Right ventricle myocardium inferior (tissue), 1 donor: ENCODE measurements around the gene STARD13. TPM values are rescaled to one million over a fixed set of nuclear protein-coding genes. Genes with fewer than 3 reads are reported as not detected.
"Not testable (repeated sequence)": the region's sequence is repeated elsewhere in the genome, so short reads cannot be mapped to it uniquely, and the experiment has no call there.

Experiments used
- ATAC-seq: fragments of 200-7000 bp; cut with Tn5 transposase; one replicate; pipeline ENCODE4 v1.9.1; 2020; ENCODE audit warnings: mild to moderate bottlenecking, moderate library complexity
- DNase-seq: peaks from one replicate; pipeline ENCODE4 v3.0.0; 2021; ENCODE audit errors: missing footprints
- intact Hi-C: fragments of 100-400 bp; cut with DNase I; formaldehyde crosslinking; loops from one replicate; pipeline ENCODE4 v1.11.0; 2022
- total RNA-seq: library from RNA; stranded (reverse); fragmentation: NEBNext Ultra II Directional; extraction: Animal tissue kit (Norgen Biotek cat#: 25700); gene quantifications from one replicate; pipeline ENCODE4 v1.2.1, GENCODE V29; 2021
- donor health status: DM: no; HTN: yes; CAD: no; lungs with severe emphysema.

STARD13 gene
- total RNA-seq, 1 donor from 2014 or later: 36.4 TPM

GRCh38 chr13:33176526-33176925, 109.0 kb downstream of the STARD13 start:
- intact Hi-C loops: no loop called here
- no peak for DNase-seq
- no peak for ATAC-seq

GRCh38 chr13:33175991-33176390, 109.6 kb downstream of the STARD13 start:
- no peak for DNase-seq
- no peak for ATAC-seq
- intact Hi-C loops: no loop called here

- no peak for ATAC-seq
- DNase-seq: no peak
- intact Hi-C loops: no loop called here
Measured at GRCh38 chr13:33174931-33175330, 110.6 kb downstream of the STARD13 start.

- intact Hi-C loops: no loop called here
- DNase-seq (no peak), ATAC-seq (no peak)
Measured at GRCh38 chr13:33174491-33174890, 111.1 kb downstream of the STARD13 start.

- DNase-seq: no peak
- ATAC-seq: no peak
- intact Hi-C loops: no loop called here
Measured at GRCh38 chr13:33172911-33173310, 112.6 kb downstream of the STARD13 start.

DNA sequence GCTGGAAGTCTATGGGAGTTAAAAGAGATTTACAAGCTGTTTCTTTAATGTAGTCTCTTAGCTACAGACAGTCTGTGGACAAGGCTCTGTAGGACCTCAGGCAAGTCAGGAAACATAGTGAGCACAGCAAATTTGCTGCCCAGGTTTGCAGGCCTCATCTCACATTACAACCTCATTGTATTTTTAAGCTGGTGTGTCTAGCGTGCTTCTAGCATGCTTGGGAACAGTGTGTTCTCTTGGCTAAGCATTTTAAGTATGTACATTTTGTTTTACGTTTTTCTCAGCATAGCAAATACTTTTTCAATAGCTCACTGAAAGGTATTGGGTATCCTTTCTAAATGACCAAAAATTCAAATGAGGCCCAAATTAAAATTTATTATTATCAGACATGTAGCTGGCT, 113.2 kb downstream of the STARD13 start:
- ATAC-seq (peak; percentile 49), DNase-seq (no peak)
- intact Hi-C loops: no loop called here

DNA sequence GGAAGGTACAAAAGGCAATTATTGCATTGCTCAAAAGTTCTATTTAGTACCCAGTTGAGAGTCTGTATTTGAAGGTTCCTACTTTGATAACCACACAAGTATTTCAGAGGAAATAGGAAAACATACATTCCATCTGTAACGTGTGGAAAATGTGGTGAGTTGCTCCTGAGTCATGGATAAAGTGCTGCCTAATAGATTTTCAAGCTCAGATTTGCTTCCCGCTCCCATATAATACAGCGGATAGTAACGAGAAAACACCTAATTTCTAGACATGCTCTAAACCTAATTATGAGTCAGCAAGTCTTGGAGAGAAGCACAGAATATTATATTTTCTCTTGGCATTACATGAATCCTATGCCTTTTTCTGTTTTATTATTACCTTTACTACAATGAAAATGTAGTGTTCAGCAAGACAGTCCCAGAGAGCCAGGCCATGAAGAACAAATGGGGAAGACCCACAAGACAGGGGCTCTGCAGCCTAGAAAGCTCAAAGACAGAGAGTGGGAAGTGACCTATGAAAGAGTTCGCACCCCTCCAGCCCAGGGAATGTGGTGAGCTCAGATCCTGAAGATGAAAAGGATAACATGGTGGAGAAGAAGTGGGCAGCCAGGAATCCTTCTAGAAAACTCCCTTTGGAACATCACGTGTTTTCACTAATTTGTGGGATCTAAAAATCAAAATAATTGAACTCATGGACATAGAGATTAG, 116.1 kb downstream of the STARD13 start:
- intact Hi-C loops: no loop called here
- ATAC-seq: no peak
- DNase-seq: no peak

- DNase-seq (no peak), ATAC-seq (peak; percentile 44)
- intact Hi-C loops: no loop called here
Measured at GRCh38 chr13:33168321-33168960, 117.1 kb downstream of the STARD13 start.

GRCh38 chr13:33167491-33167890, 118.1 kb downstream of the STARD13 start:
- DNase-seq: no peak
- ATAC-seq: no peak
- intact Hi-C loops: no loop called here

GRCh38 chr13:33165787-33166186, 119.8 kb downstream of the STARD13 start:
- ATAC-seq (no peak), DNase-seq (no peak)
- intact Hi-C loops: no loop called here

- ATAC-seq: no peak
- DNase-seq: no peak
- intact Hi-C loops: no loop called here
Measured at GRCh38 chr13:33164331-33164730, 121.2 kb downstream of the STARD13 start.

- not testable (repeated sequence) for DNase-seq, ATAC-seq
Measured at GRCh38 chr13:33162725-33163124, 122.8 kb downstream of the STARD13 start.

GRCh38 chr13:33158816-33159215, 126.7 kb downstream of the STARD13 start:
- no peak for ATAC-seq

More at GRCh38 chr13:33162725-33163124, 122.8 kb downstream of the STARD13 start:
- intact Hi-C loops: not testable (repeated sequence)

GRCh38 chr13:33158271-33158670, 127.3 kb downstream of the STARD13 start:
- DNase-seq (no peak), ATAC-seq (no peak)
- intact Hi-C loops: no loop called here

More at GRCh38 chr13:33158816-33159215, 126.7 kb downstream of the STARD13 start:
- intact Hi-C loops: no loop called here
- no peak for DNase-seq

- DNase-seq (no peak), ATAC-seq (no peak)
- intact Hi-C loops: no loop called here
Measured at GRCh38 chr13:33154911-33155310, 130.6 kb downstream of the STARD13 start.

GRCh38 chr13:33153421-33154404, 131.8 kb downstream of the STARD13 start:
- intact Hi-C loops: no loop called here
- ATAC-seq: peak; percentile 69
- DNase-seq: no peak

DNA sequence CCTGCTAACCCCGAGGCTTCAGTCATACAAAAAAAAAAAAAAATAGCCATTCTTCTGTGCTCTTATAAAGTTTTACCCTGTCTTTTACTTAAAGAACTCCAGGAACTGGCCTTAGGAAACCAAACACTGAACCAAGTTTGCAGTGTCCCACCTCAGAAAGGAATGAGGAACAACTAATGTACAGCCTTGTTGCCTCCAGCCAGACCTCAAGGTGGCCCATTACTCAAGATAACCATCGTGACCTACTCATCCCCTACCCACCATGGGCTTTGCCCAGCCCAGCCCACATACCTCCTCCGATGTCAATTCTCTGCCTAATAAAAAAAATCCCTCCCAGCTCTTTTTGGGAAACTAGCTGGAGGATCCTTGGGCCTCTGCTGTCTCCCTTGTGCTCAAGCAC, 133.2 kb downstream of the STARD13 start:
- ATAC-seq: no peak
- intact Hi-C loops: no loop called here
- no peak for DNase-seq

DNA sequence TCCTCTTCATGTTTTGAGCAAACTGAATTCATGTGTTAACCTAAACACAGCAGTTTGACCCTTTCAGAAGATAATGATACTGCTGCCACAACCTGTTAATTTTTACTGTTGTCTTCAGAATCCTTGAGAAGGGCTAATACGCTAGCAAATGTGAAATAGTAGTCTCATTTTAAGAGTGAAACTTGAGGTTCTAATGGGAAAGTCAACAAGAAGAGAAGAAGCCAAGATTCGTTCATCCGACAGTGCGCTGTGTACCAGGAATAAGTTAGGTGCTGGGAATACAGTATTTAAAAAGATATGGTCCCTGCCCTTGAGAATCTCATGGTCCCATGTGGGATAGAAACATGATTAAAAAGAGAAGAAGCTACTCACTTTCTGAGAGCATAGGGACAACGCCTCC, 134.9 kb downstream of the STARD13 start:
- no peak for DNase-seq
- ATAC-seq: no peak
- intact Hi-C loops: no loop called here

DNA sequence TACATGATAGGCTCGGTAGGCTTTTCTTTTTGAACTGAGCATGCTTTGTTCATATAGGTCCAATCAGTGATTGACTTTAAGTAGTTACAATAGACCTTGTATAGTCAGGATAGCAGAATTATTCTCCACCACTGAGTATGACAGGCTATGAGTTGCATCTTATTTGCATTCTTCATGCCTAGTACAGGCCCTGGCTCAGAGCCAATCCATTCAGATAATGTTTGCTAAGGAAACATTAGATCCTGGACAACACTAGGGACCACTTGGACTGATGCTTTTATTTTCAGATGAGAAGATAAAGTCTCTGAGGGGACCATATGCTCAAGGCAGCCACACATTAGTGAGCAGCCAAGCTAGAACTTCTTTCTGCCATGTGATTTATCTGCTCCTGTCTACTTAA, 135.4 kb downstream of the STARD13 start:
- intact Hi-C loops: no loop called here
- ATAC-seq: no peak
- DNase-seq: no peak
